Fibroblast of mammary gland (primary cell): ENCODE measurements around the gene BHLHE23.

Experiments used
- DNase-seq: peaks from one replicate; pipeline ENCODE4 v3.0.0-alpha.2; 2010; ENCODE audit warnings: low read depth
- H3K4me3 ChIP-seq: 2 replicates; pipeline ENCODE4 v1.5.1; 2011; ENCODE audit warnings: low read depth, mild to moderate bottlenecking, low read length, moderate library complexity; ENCODE audit not compliant: control insufficient read depth
- CTCF ChIP-seq: conservative IDR thresholded peaks from 2 replicates; pipeline ENCODE4 v1.5.1; 2011; ENCODE audit warnings: low read depth, low read length, inconsistent platforms; ENCODE audit not compliant: control insufficient read depth, insufficient read depth

Gene BHLHE23

GRCh38 chr20:63007360-63007645, 539 bp upstream of the BHLHE23 start:
- H3K4me3 ChIP-seq: no peak overlapping the region
- no peak for TF ChIP-seq CTCF
- no peak for DNase-seq

DNA sequence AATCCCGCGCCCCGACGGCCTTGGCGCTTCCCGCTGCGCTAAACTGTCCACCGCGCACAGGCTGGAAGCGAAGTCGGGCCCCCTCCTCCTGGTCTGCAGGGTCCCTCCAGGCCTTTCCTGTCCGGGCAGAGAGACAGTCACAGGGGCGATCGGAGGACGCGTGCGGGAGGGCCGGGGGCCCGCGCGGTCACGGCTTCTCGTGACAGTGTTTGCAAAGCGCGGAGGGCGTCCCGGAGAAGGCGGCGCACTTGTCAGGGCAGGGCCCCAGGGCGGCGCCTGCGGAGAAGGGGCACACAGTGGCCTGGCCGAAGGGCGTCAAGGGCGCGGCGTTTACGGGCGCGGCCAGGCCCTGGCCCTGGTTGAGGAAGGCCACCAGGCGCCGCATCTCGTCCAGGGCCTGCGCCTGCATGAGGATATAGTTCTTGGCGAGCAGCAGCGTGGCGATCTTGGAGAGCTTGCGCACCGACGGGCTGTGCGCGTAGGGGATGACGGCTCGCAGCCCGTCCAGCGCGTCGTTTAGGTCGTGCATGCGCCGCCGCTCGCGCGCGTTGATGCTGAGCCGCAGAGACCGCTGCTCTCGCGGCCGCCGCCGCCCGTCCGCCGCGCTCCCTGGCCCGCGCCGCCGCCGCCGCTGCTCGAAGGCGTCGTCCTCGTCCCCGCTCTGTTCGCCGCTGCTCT, 763 bp downstream of the BHLHE23 start:
- DNase-seq: peak; percentile 24
- no peak for TF ChIP-seq CTCF
- no peak overlapping the region for H3K4me3 ChIP-seq

DNA sequence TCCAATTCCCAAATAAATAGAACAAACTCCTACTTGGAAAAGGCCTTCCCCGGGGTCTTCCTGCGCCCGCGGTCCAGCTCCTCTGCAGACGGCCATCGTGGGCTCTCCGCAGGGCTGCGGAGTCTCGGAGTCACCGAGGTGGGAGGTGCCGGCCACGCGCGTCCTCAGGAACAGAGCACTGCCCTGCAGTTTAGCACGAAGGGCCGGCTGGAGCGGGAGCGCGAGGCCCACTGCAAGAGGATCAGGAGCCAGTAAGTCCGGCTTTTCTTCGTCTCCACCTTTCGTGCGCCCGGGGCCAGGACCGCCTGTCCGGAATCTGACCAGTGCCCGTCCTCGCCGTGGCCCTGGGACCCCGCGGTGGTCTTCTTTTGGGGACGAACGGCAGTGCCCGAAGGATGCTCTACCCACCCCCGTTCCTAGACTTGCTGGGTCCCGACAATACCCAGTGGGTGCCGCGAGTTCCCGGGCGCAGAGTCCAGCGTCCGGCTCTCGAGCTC, 1.4 kb downstream of the BHLHE23 start:
- no peak overlapping the region for H3K4me3 ChIP-seq
- TF ChIP-seq CTCF: no peak
- DNase-seq: no peak

GRCh38 chr20:63004607-63005364, 2.0 kb downstream of the BHLHE23 start:
- DNase-seq: no peak
- TF ChIP-seq CTCF: no peak
- H3K4me3 ChIP-seq: no peak overlapping the region

DNA sequence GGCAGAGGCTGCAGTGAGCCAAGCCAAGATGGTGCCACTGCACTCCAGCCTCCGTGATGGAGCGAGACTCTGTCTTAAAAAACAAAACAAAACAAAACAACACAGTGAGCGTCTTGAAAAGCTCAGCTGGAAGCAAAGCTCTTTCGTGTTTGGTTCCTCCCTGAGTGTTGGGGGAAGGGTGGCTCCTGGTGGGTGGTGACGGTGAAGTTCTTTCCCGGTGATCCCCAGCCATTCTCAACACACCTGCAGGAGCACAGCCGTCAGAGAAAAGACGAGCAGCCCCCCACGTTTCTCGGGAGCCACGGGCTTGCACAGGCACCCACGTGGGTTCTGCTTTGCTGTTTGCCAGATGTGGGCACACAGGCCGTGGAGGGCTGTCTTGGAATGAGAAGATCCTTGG, 3.2 kb downstream of the BHLHE23 start:
- no peak for DNase-seq
- H3K4me3 ChIP-seq: no peak overlapping the region
- no peak for TF ChIP-seq CTCF

DNA sequence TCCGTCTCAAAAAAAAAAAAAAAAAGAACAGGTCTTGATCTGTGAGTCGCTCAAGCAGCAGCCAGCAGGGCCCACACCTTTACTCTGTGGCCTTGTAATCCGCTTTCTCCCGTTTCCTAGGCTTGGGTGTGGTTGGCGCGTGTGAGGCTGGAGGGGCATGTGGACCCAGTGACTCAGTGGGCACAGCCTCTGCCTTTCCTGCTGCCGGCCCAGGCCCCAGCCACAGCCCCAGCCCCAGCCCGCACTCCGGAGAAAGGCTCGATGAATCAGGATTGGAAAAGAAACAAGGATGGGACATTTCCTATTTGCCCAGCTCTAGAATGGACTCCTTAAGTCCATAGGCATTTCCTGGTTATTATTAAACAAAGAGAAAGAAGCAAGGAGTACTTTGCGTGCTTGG, 4.3 kb downstream of the BHLHE23 start:
- DNase-seq: no peak
- no peak for TF ChIP-seq CTCF
- H3K4me3 ChIP-seq: no peak overlapping the region
